Activated T-helper 9 cell treated with anti-CD3 and anti-CD28 coated beads, Interleukin-2, amount 50 U/mL, for 16 hours (primary cell): Measurements from ENCODE around the gene DISC1.
"Not testable (repeated sequence)": the region's sequence is repeated elsewhere in the genome, so short reads cannot be mapped to it uniquely, and the experiment has no call there.

ENCODE experiments used
- DNase-seq: peaks from one replicate; pipeline ENCODE4 v3.0.0-alpha.2; 2020; ENCODE audit warnings: low read depth

DISC1 gene

GRCh38 chr1:231669864-231670621 is 43.5 kb downstream of the DISC1 start:
- DNase-seq, result not testable (repeated sequence)

- DNase-seq, result no peak
These were observed 44.2 kb downstream of the DISC1 start for GRCh38 chr1:231670755-231671154.

- no peak for DNase-seq
These were observed 48.0 kb downstream of the DISC1 start for GRCh38 chr1:231674575-231674974.

- no peak for DNase-seq
These were observed 49.9 kb downstream of the DISC1 start for GRCh38 chr1:231676487-231676886.

- DNase-seq, result no peak
These were observed 50.9 kb downstream of the DISC1 start for GRCh38 chr1:231677442-231677841.

- DNase-seq, result no peak
These were observed 51.4 kb downstream of the DISC1 start for GRCh38 chr1:231678011-231678432.

- DNase-seq, result no peak
These were observed 52.5 kb downstream of the DISC1 start for GRCh38 chr1:231679109-231679508.

- DNase-seq, result no peak
These were observed 54.4 kb downstream of the DISC1 start for GRCh38 chr1:231681006-231681405.

- no peak for DNase-seq
These were observed 56.2 kb downstream of the DISC1 start for GRCh38 chr1:231682779-231683178.

- no peak for DNase-seq
These were observed 57.0 kb downstream of the DISC1 start for GRCh38 chr1:231683439-231684165.

- DNase-seq, result no peak
These were observed 58.0 kb downstream of the DISC1 start for GRCh38 chr1:231684356-231685244.

GRCh38 chr1:231686384-231686783 is 59.8 kb downstream of the DISC1 start:
- DNase-seq, result no peak

- no peak for DNase-seq
These were observed 62.4 kb downstream of the DISC1 start for GRCh38 chr1:231688989-231689388.

- DNase-seq, result no peak
These were observed 63.5 kb downstream of the DISC1 start for GRCh38 chr1:231690059-231690458.

- no peak for DNase-seq
These were observed 65.1 kb downstream of the DISC1 start for GRCh38 chr1:231691618-231692259.

GRCh38 chr1:231693361-231694074 is 66.9 kb downstream of the DISC1 start:
- DNase-seq, result no peak

GRCh38 chr1:231694075-231694431 is 67.5 kb downstream of the DISC1 start:
- DNase-seq, result no peak

GRCh38 chr1:231694465-231695077 is 68.0 kb downstream of the DISC1 start:
- DNase-seq, result no peak

GRCh38 chr1:231695439-231696255 is 69.1 kb downstream of the DISC1 start:
- DNase-seq, result no peak

GRCh38 chr1:231699784-231700183 is 73.2 kb downstream of the DISC1 start:
- no peak for DNase-seq
